A673 (cell line): Measurements from ENCODE around the gene HRC.

Experiments used
- CTCF ChIP-seq: fragments of 300-800, 200-600 bp; sonication (generic); conservative IDR thresholded peaks from 2 replicates; pipeline ENCODE4 v1.5.1; 2017; ENCODE audit warnings: low read depth, mild to moderate bottlenecking, antibody characterized with exemption, low read length, moderate library complexity, mixed read lengths
- EZH2 ChIP-seq: fragments of 200-600 bp; sonication (generic); IDR thresholded peaks from 2 replicates; pipeline ENCODE4 v1.6.1; 2017; ENCODE audit warnings: borderline replicate concordance, low read depth, mild to moderate bottlenecking, mixed read lengths, antibody characterized with exemption, low read length; ENCODE audit not compliant: poor library complexity, severe bottlenecking

- TF ChIP-seq CTCF (no peak), EZH2 (no peak)
Measured at GRCh38 chr19:49120325-49120683, 34.9 kb downstream of the HRC start.
